ENCODE results near the gene PIGP. TPM values are rescaled to one million over a fixed set of nuclear protein-coding genes. Genes with fewer than 3 reads are reported as not detected.
"Not testable (repeated sequence)": the region's sequence is repeated elsewhere in the genome, so short reads cannot be mapped to it uniquely, and the experiment has no call there.

Gene PIGP
- total RNA-seq, 3 donors from 2014 or later (not counting 1 experiment from before 2014, with no cell fraction given) = 6.5 to 10.4 (median 8.5) TPM

DNA sequence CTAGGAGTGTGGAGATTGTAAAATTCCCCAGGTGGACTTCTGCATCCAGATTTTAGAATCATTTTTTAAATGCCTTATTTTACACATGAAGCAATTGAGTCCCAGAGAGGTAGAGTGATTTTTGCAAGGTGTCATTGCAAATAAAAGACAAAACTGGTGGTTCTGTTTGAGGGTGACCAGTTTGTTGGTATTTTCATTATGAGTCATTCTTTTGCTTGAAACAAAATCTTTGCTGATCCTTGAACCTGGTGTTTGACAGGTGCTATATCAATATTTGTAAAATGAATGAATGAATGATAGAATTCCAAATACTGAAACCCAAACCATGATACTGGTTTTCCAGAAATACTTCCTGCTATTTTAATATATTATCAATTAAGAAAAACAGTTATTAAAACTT, 44.3 kb upstream of the PIGP start:
- TF ChIP-seq CTCF (IDR thresholded peaks at IDR 0.05) = no peak
- H3K9me3 ChIP-seq (ENCODE audit: control insufficient read depth, insufficient read depth, low read length) = no peaks in the 10 kb centered on the region
- Mint-ChIP-seq H3K27ac (no peak overlapping the region), H3K9me3 (no peaks in the 10 kb centered on the region), H3K4me1 (peaks cover 9 to 10% of the 10 kb centered on the region in 2 donors), H3K4me3 (no peak overlapping the region), H3K27me3 (ENCODE audit: low read depth in 2 of 2) (no peaks in the 10 kb centered on the region), H3K36me3 (no peaks in the 10 kb centered on the region)
- intact Hi-C loops (cut with micrococcal nuclease) = no loop called here
- H3K27me3 ChIP-seq (ENCODE audit: control insufficient read depth, insufficient read depth, low read length) = no peaks in the 10 kb centered on the region
- DNase-seq = no peak
- no peaks in the 10 kb centered on the region for H3K36me3 ChIP-seq (ENCODE audit: control insufficient read depth, insufficient read depth, low read length)
- no peak for ATAC-seq
- H3K4me3 ChIP-seq (ENCODE audit: low read length) = no peak overlapping the region
- H3K4me1 ChIP-seq (ENCODE audit: control insufficient read depth, insufficient read depth, low read length) = no peaks in the 10 kb centered on the region
- no peak overlapping the region for H3K27ac ChIP-seq (ENCODE audit: low read length)

- H3K4me3 ChIP-seq (ENCODE audit: low read length); intact Hi-C loops (cut with micrococcal nuclease); H3K27me3 Mint-ChIP-seq (ENCODE audit: low read depth in 2 of 2); H3K27me3 ChIP-seq (ENCODE audit: control insufficient read depth, insufficient read depth, low read length); H3K27ac ChIP-seq (ENCODE audit: low read length); H3K27ac Mint-ChIP-seq; DNase-seq; H3K36me3 Mint-ChIP-seq; ATAC-seq; H3K9me3 Mint-ChIP-seq; H3K4me3 Mint-ChIP-seq; H3K9me3 ChIP-seq (ENCODE audit: control insufficient read depth, insufficient read depth, low read length); H3K36me3 ChIP-seq (ENCODE audit: control insufficient read depth, insufficient read depth, low read length); H3K4me1 ChIP-seq (ENCODE audit: control insufficient read depth, insufficient read depth, low read length); H3K4me1 Mint-ChIP-seq: not testable (repeated sequence)
- 95% methylated on average over 2 of the region's 2 CpGs for WGBS (ENCODE audit: insufficient coverage)
Observed at GRCh38 chr21:37116459-37116858, 43.6 kb upstream of the PIGP start.

DNA sequence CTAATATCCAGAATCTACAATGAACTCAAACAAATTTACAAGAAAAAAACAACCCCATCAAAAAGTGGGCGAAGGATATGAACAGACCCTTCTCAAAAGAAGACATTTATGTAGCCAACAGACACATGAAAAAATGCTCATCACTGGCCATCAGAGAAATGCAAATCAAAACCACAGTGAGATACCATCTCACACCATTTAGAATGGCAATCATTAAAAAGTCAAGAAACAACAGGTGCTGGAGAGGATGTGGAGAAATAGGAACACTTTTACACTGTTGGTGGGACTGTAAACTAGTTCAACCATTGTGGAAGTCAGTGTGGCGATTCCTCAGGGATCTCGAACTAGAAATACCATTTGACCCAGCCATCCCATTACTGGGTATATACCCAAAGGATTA, 41.4 kb upstream of the PIGP start:
- H3K36me3 Mint-ChIP-seq; intact Hi-C loops (cut with micrococcal nuclease); DNase-seq; H3K9me3 ChIP-seq (ENCODE audit: control insufficient read depth, insufficient read depth, low read length); H3K4me3 Mint-ChIP-seq; H3K27ac ChIP-seq (ENCODE audit: low read length); H3K4me1 Mint-ChIP-seq; H3K27me3 ChIP-seq (ENCODE audit: control insufficient read depth, insufficient read depth, low read length); ATAC-seq; H3K27ac Mint-ChIP-seq; H3K9me3 Mint-ChIP-seq; H3K36me3 ChIP-seq (ENCODE audit: control insufficient read depth, insufficient read depth, low read length); H3K4me3 ChIP-seq (ENCODE audit: low read length); H3K4me1 ChIP-seq (ENCODE audit: control insufficient read depth, insufficient read depth, low read length); H3K27me3 Mint-ChIP-seq (ENCODE audit: low read depth in 2 of 2): not testable (repeated sequence)
- WGBS (ENCODE audit: insufficient coverage) = 83% methylated on average over 1 of the region's 3 CpGs

- H3K36me3 ChIP-seq (ENCODE audit: control insufficient read depth, insufficient read depth, low read length); DNase-seq; H3K4me3 ChIP-seq (ENCODE audit: low read length); H3K4me3 Mint-ChIP-seq; ATAC-seq; H3K4me1 ChIP-seq (ENCODE audit: control insufficient read depth, insufficient read depth, low read length); H3K27me3 Mint-ChIP-seq (ENCODE audit: low read depth in 2 of 2); H3K27me3 ChIP-seq (ENCODE audit: control insufficient read depth, insufficient read depth, low read length); H3K27ac ChIP-seq (ENCODE audit: low read length); H3K9me3 Mint-ChIP-seq; H3K9me3 ChIP-seq (ENCODE audit: control insufficient read depth, insufficient read depth, low read length); H3K36me3 Mint-ChIP-seq; H3K4me1 Mint-ChIP-seq; intact Hi-C loops (cut with micrococcal nuclease); H3K27ac Mint-ChIP-seq: not testable (repeated sequence)
- 100% methylated on average over 3 of the region's 6 CpGs for WGBS (ENCODE audit: insufficient coverage)
Observed at GRCh38 chr21:37111029-37111428, 38.2 kb upstream of the PIGP start.

- no peak for ATAC-seq
Observed at GRCh38 chr21:37106998-37107397, 34.1 kb upstream of the PIGP start.

GRCh38 chr21:37102746-37103145, 29.9 kb upstream of the PIGP start:
- H3K4me3 Mint-ChIP-seq; H3K27me3 Mint-ChIP-seq (ENCODE audit: low read depth in 2 of 2); DNase-seq; intact Hi-C loops (cut with micrococcal nuclease); H3K36me3 Mint-ChIP-seq; H3K27ac Mint-ChIP-seq; H3K4me3 ChIP-seq (ENCODE audit: low read length); H3K9me3 Mint-ChIP-seq; H3K4me1 ChIP-seq (ENCODE audit: control insufficient read depth, insufficient read depth, low read length); H3K27ac ChIP-seq (ENCODE audit: low read length); H3K27me3 ChIP-seq (ENCODE audit: control insufficient read depth, insufficient read depth, low read length); H3K4me1 Mint-ChIP-seq; ATAC-seq; H3K9me3 ChIP-seq (ENCODE audit: control insufficient read depth, insufficient read depth, low read length): not testable (repeated sequence)
- 98% methylated on average over 3 of the region's 3 CpGs for WGBS (ENCODE audit: insufficient coverage)
- peaks cover 18% of the 10 kb centered on the region for H3K36me3 ChIP-seq (ENCODE audit: control insufficient read depth, insufficient read depth, low read length)

More at GRCh38 chr21:37106998-37107397, 34.1 kb upstream of the PIGP start:
- WGBS (ENCODE audit: insufficient coverage) = 93% methylated on average over 1 of the region's 2 CpGs
- no peaks in the 10 kb centered on the region for H3K27me3 ChIP-seq (ENCODE audit: control insufficient read depth, insufficient read depth, low read length)
- no peak for DNase-seq
- Mint-ChIP-seq H3K27ac (no peak overlapping the region), H3K4me1 (peaks cover 0 to 6% of the 10 kb centered on the region in 2 donors), H3K4me3 (no peak overlapping the region), H3K27me3 (ENCODE audit: low read depth in 2 of 2) (no peaks in the 10 kb centered on the region), H3K9me3 (peaks cover 0 to 2% of the 10 kb centered on the region in 2 donors), H3K36me3 (peaks cover 8% of the 10 kb centered on the region)
- H3K4me3 ChIP-seq (ENCODE audit: low read length) = no peak overlapping the region
- no peaks in the 10 kb centered on the region for H3K4me1 ChIP-seq (ENCODE audit: control insufficient read depth, insufficient read depth, low read length)
- H3K27ac ChIP-seq (ENCODE audit: low read length) = no peak overlapping the region
- no peaks in the 10 kb centered on the region for H3K9me3 ChIP-seq (ENCODE audit: control insufficient read depth, insufficient read depth, low read length)
- H3K36me3 ChIP-seq (ENCODE audit: control insufficient read depth, insufficient read depth, low read length) = peaks cover 4% of the 10 kb centered on the region
- TF ChIP-seq CTCF (IDR thresholded peaks at IDR 0.05) = no peak
- intact Hi-C loops (cut with micrococcal nuclease) = no loop called here

Data from natural killer cell (primary cell).